Measurements from ENCODE around the gene TSFM. TPM values are rescaled to one million over a fixed set of nuclear protein-coding genes. Genes with fewer than 3 reads are reported as not detected.
A peak's percentile ranks its signal among the peaks of the same experiment; 100 is the strongest.

The TSFM gene
- total and polyA plus RNA-seq, 2 of the 13 experiments (the other 11 are each of a cell fraction or from before 2014, with no cell fraction given), result 29.8 to 68.3 TPM

GRCh38 chr12:57751788-57752667, 30.6 kb upstream of the TSFM start, which contains the start of gene CDK4 (continued):
- peak; percentile 97 for TF ChIP-seq ZNF740 (CRISPR knock-in tag; IDR thresholded peaks at IDR 0.05)
- 0 out of 2 replicates have a peak, but pooled peaks have one; percentile 12 for TF ChIP-seq GTF2F1 (IDR thresholded peaks at IDR 0.05; ENCODE audit: low read length)
- TF ChIP-seq YEATS2 (CRISPR knock-in tag; IDR thresholded peaks at IDR 0.05; ENCODE audit: borderline replicate concordance), result peak; percentile 97
- TF ChIP-seq SPEN (CRISPR knock-in tag; IDR thresholded peaks at IDR 0.05; ENCODE audit: low read depth), result peak; percentile 94
- peak; percentile 65 for TF ChIP-seq FOXO1 (CRISPR knock-in tag; IDR thresholded peaks at IDR 0.05)
- TF ChIP-seq TEAD2 (CRISPR knock-in tag; IDR thresholded peaks at IDR 0.05), result no peak
- TF ChIP-seq MAFF (IDR thresholded peaks at IDR 0.05; ENCODE audit: low read depth, low read length), result no peak
- TF ChIP-seq XRCC5 (optimal IDR thresholded peaks at IDR 0.05; ENCODE audit: low read length), result peak; percentile 82
- TF ChIP-seq CAMTA2 (CRISPR knock-in tag; IDR thresholded peaks at IDR 0.05; ENCODE audit: borderline replicate concordance), result no peak
- TF ChIP-seq TRIM22 (IDR thresholded peaks at IDR 0.05), result no peak
- TF ChIP-seq DR1 (CRISPR knock-in tag; IDR thresholded peaks at IDR 0.05), result peak; percentile 85
- no peak for TF ChIP-seq ARID2 (CRISPR knock-in tag; IDR thresholded peaks at IDR 0.05; ENCODE audit: borderline replicate concordance)
- TF ChIP-seq ZNF280B (CRISPR knock-in tag; IDR thresholded peaks at IDR 0.05; ENCODE audit: borderline replicate concordance), result peak; percentile 13; the same call in 1 of the 2 replicates
- TF ChIP-seq KMT2A (CRISPR knock-in tag; IDR thresholded peaks at IDR 0.05), result peak; percentile 77; the same call in 1 of the 2 replicates
- TF ChIP-seq PCBP2 (optimal IDR thresholded peaks at IDR 0.05; ENCODE audit: low read depth, low read length, poor library complexity, severe bottlenecking), result no peak
- TF ChIP-seq ZBTB37 (CRISPR knock-in tag; IDR thresholded peaks at IDR 0.05), result no peak
- TF ChIP-seq ZNF256 (CRISPR knock-in tag; conservative IDR thresholded peaks at IDR 0.05), result 0 out of 2 replicates have a peak, but pooled peaks have one; percentile 55
- peak; percentile 86 for TF ChIP-seq RNF2 (conservative IDR thresholded peaks at IDR 0.05; ENCODE audit: low read depth)
- TF ChIP-seq ZNF207 (IDR thresholded peaks at IDR 0.05; ENCODE audit: borderline replicate concordance), result no peak
- TF ChIP-seq ZNF710 (CRISPR knock-in tag; IDR thresholded peaks at IDR 0.05; ENCODE audit: borderline replicate concordance), result peak; percentile 66; the same call in 1 of the 2 replicates
- no peak for TF ChIP-seq ATF1 (CRISPR knock-in tag; IDR thresholded peaks at IDR 0.05)
- TF ChIP-seq ZNF780A (CRISPR knock-in tag; IDR thresholded peaks at IDR 0.05), result peak; percentile 60; the same call in 1 of the 2 replicates
- 0 out of 2 replicates have a peak, but pooled peaks have one; percentile 18 for TF ChIP-seq ZNF652 (CRISPR knock-in tag; IDR thresholded peaks at IDR 0.05; ENCODE audit: borderline replicate concordance, low read depth)
